ENCODE measurements around the gene DNAJC8.

DNAJC8 gene

GRCh38 chr1:28171246-28171645, 61.6 kb downstream of the DNAJC8 start:
- TF ChIP-seq CTCF (IDR thresholded peaks at IDR 0.05; ENCODE audit: insufficient read depth, low read length, poor library complexity, severe bottlenecking): no peak
- DNase-seq (ENCODE audit: extremely low read depth, insufficient read length): no peak
- no peak overlapping the region for H3K4me3 ChIP-seq (replicated peaks; ENCODE audit: low read depth, low read length)
- no peaks in the 10 kb centered on the region for H3K27me3 ChIP-seq (replicated peaks; ENCODE audit: control insufficient read depth, insufficient read depth, low read length)
- H3K36me3 ChIP-seq (ENCODE audit: control insufficient read depth, insufficient read depth, low read length): no peaks in the 10 kb centered on the region

- Histone ChIP-seq H3K4me3 (replicated peaks; ENCODE audit: low read depth, low read length) (no peak overlapping the region), H3K27me3 (replicated peaks; ENCODE audit: control insufficient read depth, insufficient read depth, low read length) (no peaks in the 10 kb centered on the region), H3K36me3 (ENCODE audit: control insufficient read depth, insufficient read depth, low read length) (no peaks in the 10 kb centered on the region)
- TF ChIP-seq CTCF (IDR thresholded peaks at IDR 0.05; ENCODE audit: insufficient read depth, low read length, poor library complexity, severe bottlenecking): no peak
- DNase-seq (ENCODE audit: extremely low read depth, insufficient read length): no peak
Observed at GRCh38 chr1:28170001-28170596, 62.7 kb downstream of the DNAJC8 start.

- H3K27me3 ChIP-seq (replicated peaks; ENCODE audit: control insufficient read depth, insufficient read depth, low read length): no peaks in the 10 kb centered on the region
- no peak for DNase-seq (ENCODE audit: extremely low read depth, insufficient read length)
- no peaks in the 10 kb centered on the region for H3K36me3 ChIP-seq (ENCODE audit: control insufficient read depth, insufficient read depth, low read length)
- TF ChIP-seq CTCF (IDR thresholded peaks at IDR 0.05; ENCODE audit: insufficient read depth, low read length, poor library complexity, severe bottlenecking): no peak
- H3K4me3 ChIP-seq (replicated peaks; ENCODE audit: low read depth, low read length): no peak overlapping the region
Observed at GRCh38 chr1:28163496-28164161, 69.2 kb downstream of the DNAJC8 start.

GRCh38 chr1:28162151-28162550, 70.7 kb downstream of the DNAJC8 start:
- Histone ChIP-seq H3K4me3 (replicated peaks; ENCODE audit: low read depth, low read length) (no peak overlapping the region), H3K27me3 (replicated peaks; ENCODE audit: control insufficient read depth, insufficient read depth, low read length) (no peaks in the 10 kb centered on the region), H3K36me3 (ENCODE audit: control insufficient read depth, insufficient read depth, low read length) (no peaks in the 10 kb centered on the region)
- no peak for TF ChIP-seq CTCF (IDR thresholded peaks at IDR 0.05; ENCODE audit: insufficient read depth, low read length, poor library complexity, severe bottlenecking)
- DNase-seq (ENCODE audit: extremely low read depth, insufficient read length): no peak

GRCh38 chr1:28161751-28162150, 71.1 kb downstream of the DNAJC8 start:
- H3K36me3 ChIP-seq (ENCODE audit: control insufficient read depth, insufficient read depth, low read length): no peaks in the 10 kb centered on the region
- no peak for TF ChIP-seq CTCF (IDR thresholded peaks at IDR 0.05; ENCODE audit: insufficient read depth, low read length, poor library complexity, severe bottlenecking)

More at GRCh38 chr1:28161751-28162150, 71.1 kb downstream of the DNAJC8 start:
- no peak overlapping the region for H3K4me3 ChIP-seq (replicated peaks; ENCODE audit: low read depth, low read length)
- DNase-seq (ENCODE audit: extremely low read depth, insufficient read length): no peak
- no peaks in the 10 kb centered on the region for H3K27me3 ChIP-seq (replicated peaks; ENCODE audit: control insufficient read depth, insufficient read depth, low read length)

Measured in GM06990 (cell line).